HEK293 (cell line): ENCODE results near the gene COPA.
"Not testable (repeated sequence)": the region's sequence is repeated elsewhere in the genome, so short reads cannot be mapped to it uniquely, and the experiment has no call there.

Experiments
- CTCF ChIA-PET: fragments of 350-600 bp; formaldehyde crosslinking; extraction: SDS; loops from one replicate; lab custom pipeline; 2021; ENCODE audit warnings: antibody characterized with exemption; lab: Yijun Ruan, JAX
- POLR2A ChIA-PET: fragments of 300-600 bp; formaldehyde crosslinking; extraction: SDS; loops from one replicate; lab custom pipeline; 2020; ENCODE audit warnings: antibody characterized with exemption, inconsistent platforms; lab: Yijun Ruan, JAX
- H3K27ac ChIP-seq: fragments of 200-500 bp; sonication (Bioruptor generic); 2 replicates; pipeline ENCODE4 v1.5.1; 2014; ENCODE audit warnings: low read depth, low read length, control low read depth, inconsistent platforms; ENCODE audit errors: extremely low read depth
- H3K36me3 ChIP-seq, 2 experiments: fragments of 200-500 bp in 1 of 2; sonication (Bioruptor generic) in 1 of 2; 1 replicate in 1 of 2; 2 replicates in 1 of 2; pipeline ENCODE4 v1.5.1; 2014 to 2017; ENCODE audit warnings: inconsistent platforms in 2 of 2, low read length in 2 of 2; ENCODE audit not compliant: control insufficient read depth in 2 of 2, insufficient read depth in 1 of 2
- H3K4me1 ChIP-seq: fragments of 200-500 bp; sonication (Bioruptor generic); 2 replicates; pipeline ENCODE4 v1.5.1; 2014; ENCODE audit warnings: mild to moderate bottlenecking, low read length, inconsistent platforms; ENCODE audit not compliant: control insufficient read depth, insufficient read depth
- H3K4me3 ChIP-seq: 2 replicates; pipeline ENCODE4 v1.5.1; 2011; ENCODE audit warnings: low read depth, mild to moderate bottlenecking, control low read depth, low read length, moderate library complexity
- H3K9me3 ChIP-seq: fragments of 200-500 bp; sonication (Bioruptor generic); 2 replicates; pipeline ENCODE4 v1.5.1; 2014; ENCODE audit warnings: low read depth, low read length, inconsistent platforms; ENCODE audit not compliant: control insufficient read depth, insufficient read depth
- BCL11A ChIP-seq: fragments of 450-650 bp; formaldehyde crosslinking; IDR thresholded peaks from 2 replicates; pipeline ENCODE4 v1.5.1; 2016; ENCODE audit warnings: low read depth, missing biosample characterization, missing genetic modification characterization
- HIC1 ChIP-seq: fragments of 450-650 bp; formaldehyde crosslinking; IDR thresholded peaks from 2 replicates; pipeline ENCODE4 v1.5.1; 2016; ENCODE audit warnings: missing biosample characterization, missing genetic modification characterization
- HOXD13 ChIP-seq: sonication (generic); formaldehyde crosslinking; IDR thresholded peaks from 2 replicates; pipeline ENCODE4 v1.8.0; 2022; ENCODE audit warnings: missing genetic modification reagents, borderline replicate concordance
- KLF7 ChIP-seq: fragments of 450-650 bp; formaldehyde crosslinking; IDR thresholded peaks from 2 replicates; pipeline ENCODE4 v1.5.1; 2016; ENCODE audit warnings: missing biosample characterization, missing genetic modification characterization, borderline replicate concordance
- MEIS1 ChIP-seq: sonication (generic); formaldehyde crosslinking; IDR thresholded peaks from 2 replicates; pipeline ENCODE4 v1.8.1; 2022; ENCODE audit warnings: missing genetic modification reagents, mild to moderate bottlenecking, borderline replicate concordance
- PRDM4 ChIP-seq: fragments of 450-650 bp; formaldehyde crosslinking; IDR thresholded peaks from 2 replicates; pipeline ENCODE4 v1.5.1; 2017; ENCODE audit warnings: missing biosample characterization, missing genetic modification characterization
- RBAK ChIP-seq: fragments of 450-650 bp; formaldehyde crosslinking; IDR thresholded peaks from 2 replicates; pipeline ENCODE4 v1.5.1; 2016; ENCODE audit warnings: missing biosample characterization, missing genetic modification characterization
- SETDB1 ChIP-seq: IDR thresholded peaks from one replicate; pipeline ENCODE4 v1.6.1; 2017; ENCODE audit warnings: mild to moderate bottlenecking, low read length, moderate library complexity, mixed read lengths; ENCODE audit not compliant: insufficient read length
- SP3 ChIP-seq: fragments of 450-650 bp; formaldehyde crosslinking; IDR thresholded peaks from 2 replicates; pipeline ENCODE4 v1.5.1; 2016; ENCODE audit warnings: missing biosample characterization, missing genetic modification characterization
- ZBTB17 ChIP-seq: fragments of 450-650 bp; formaldehyde crosslinking; IDR thresholded peaks from 2 replicates; pipeline ENCODE4 v1.5.1; 2016; ENCODE audit warnings: missing biosample characterization, missing genetic modification characterization
- ZFP3 ChIP-seq: fragments of 450-650 bp; formaldehyde crosslinking; IDR thresholded peaks from 2 replicates; pipeline ENCODE4 v1.5.1; 2016; ENCODE audit warnings: low read depth, missing biosample characterization, missing genetic modification characterization
- ZNF133 ChIP-seq: fragments of 450-650 bp; formaldehyde crosslinking; IDR thresholded peaks from 2 replicates; pipeline ENCODE4 v1.5.1; 2016; ENCODE audit warnings: missing biosample characterization, missing genetic modification characterization
- ZNF146 ChIP-seq: fragments of 450-650 bp; formaldehyde crosslinking; IDR thresholded peaks from 2 replicates; pipeline ENCODE4 v1.5.1; 2016; ENCODE audit warnings: missing biosample characterization, missing genetic modification characterization
- ZNF169 ChIP-seq: fragments of 450-650 bp; formaldehyde crosslinking; IDR thresholded peaks from 2 replicates; pipeline ENCODE4 v1.5.1; 2016; ENCODE audit warnings: missing biosample characterization, missing genetic modification characterization
- ZNF24 ChIP-seq: fragments of 450-650 bp; formaldehyde crosslinking; IDR thresholded peaks from 2 replicates; pipeline ENCODE4 v1.5.1; 2016; ENCODE audit warnings: missing biosample characterization, missing genetic modification characterization
- ZNF354C ChIP-seq: fragments of 450-650 bp; formaldehyde crosslinking; IDR thresholded peaks from 2 replicates; pipeline ENCODE4 v1.5.1; 2016; ENCODE audit warnings: missing biosample characterization, missing genetic modification characterization, low read depth, borderline replicate concordance
- ZNF391 ChIP-seq: fragments of 450-650 bp; formaldehyde crosslinking; IDR thresholded peaks from 2 replicates; pipeline ENCODE4 v1.5.1; 2016; ENCODE audit warnings: low read depth, missing biosample characterization, missing genetic modification characterization, borderline replicate concordance
- ZNF660 ChIP-seq: fragments of 450-650 bp; IDR thresholded peaks from 2 replicates; pipeline ENCODE4 v1.5.1; 2018; ENCODE audit warnings: missing biosample characterization, mild to moderate bottlenecking, missing genetic modification characterization
- TF ChIP-seq, protein P1 (sequence below): IDR thresholded peaks from 2 replicates; pipeline ENCODE4 v1.6.1; 2011; ENCODE audit warnings: mild to moderate bottlenecking, low read depth, low read length, borderline replicate concordance
- TF ChIP-seq, protein P2 (sequence below): fragments of 450-650 bp; formaldehyde crosslinking; IDR thresholded peaks from 2 replicates; pipeline ENCODE4 v1.5.1; 2016; ENCODE audit warnings: missing biosample characterization, missing genetic modification characterization

The COPA gene

DNA sequence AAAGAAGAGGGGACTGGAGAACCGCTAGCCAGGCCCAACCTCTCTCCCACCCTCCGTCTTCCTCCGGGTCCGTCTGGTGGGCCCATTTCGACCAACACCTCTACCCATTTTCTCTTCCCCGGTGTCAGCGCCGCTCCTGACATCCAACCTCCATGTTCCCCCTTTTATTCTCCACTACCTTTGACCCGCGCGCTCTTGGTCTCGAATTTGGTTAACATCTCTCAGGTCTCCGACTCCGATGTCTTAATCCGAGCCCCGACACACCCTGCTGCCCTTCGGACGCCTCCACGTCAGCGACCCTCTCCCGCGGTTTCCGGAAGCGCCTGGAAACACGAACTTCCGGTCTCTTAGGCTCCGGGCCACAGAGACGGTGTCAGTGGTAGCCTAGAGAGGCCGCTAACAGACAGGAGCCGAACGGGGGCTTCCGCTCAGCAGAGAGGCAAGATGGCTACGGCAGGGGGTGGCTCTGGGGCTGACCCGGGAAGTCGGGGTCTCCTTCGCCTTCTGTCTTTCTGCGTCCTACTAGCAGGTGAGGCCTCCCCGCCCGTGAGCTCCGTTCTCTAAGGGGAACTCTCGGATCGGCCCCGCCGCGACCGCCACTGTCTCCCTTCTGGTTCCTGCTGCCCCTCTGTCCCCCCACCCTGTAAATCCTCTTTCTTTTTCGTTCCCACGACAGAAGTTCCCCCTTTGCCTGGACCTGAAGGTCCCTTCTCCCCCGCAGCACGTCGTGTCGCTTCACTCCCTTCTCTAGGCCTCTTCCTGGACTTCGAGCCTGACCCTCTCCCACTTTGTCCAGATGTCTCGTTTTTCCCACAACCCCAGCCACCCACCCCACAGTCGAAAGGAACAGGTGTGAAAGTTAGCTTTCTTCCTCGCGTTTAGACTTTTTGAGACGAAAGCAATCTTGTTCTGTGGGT, at the start of gene COPA, which contains the start of gene NCSTN (continued):
- TF ChIP-seq BCL11A (tag by site-specific recombination) (no peak), KLF7 (tag by site-specific recombination) (no peak), ZBTB17 (tag by site-specific recombination) (peak; percentile 76), RBAK (tag by site-specific recombination) (no peak), ZNF391 (tag by site-specific recombination) (no peak; the same call in 1 of the 2 replicates), ZNF354C (tag by site-specific recombination) (no peak), SP3 (peak; percentile 51), MEIS1 (CRISPR knock-in tag) (no peak), ZNF660 (tag by site-specific recombination) (peak; percentile 79), HOXD13 (CRISPR knock-in tag) (no peak), ZFP3 (tag by site-specific recombination) (no peak)
- TF ChIP-seq, protein P1, sequence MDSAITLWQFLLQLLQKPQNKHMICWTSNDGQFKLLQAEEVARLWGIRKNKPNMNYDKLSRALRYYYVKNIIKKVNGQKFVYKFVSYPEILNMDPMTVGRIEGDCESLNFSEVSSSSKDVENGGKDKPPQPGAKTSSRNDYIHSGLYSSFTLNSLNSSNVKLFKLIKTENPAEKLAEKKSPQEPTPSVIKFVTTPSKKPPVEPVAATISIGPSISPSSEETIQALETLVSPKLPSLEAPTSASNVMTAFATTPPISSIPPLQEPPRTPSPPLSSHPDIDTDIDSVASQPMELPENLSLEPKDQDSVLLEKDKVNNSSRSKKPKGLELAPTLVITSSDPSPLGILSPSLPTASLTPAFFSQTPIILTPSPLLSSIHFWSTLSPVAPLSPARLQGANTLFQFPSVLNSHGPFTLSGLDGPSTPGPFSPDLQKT, result peak; percentile 75; the same call in 1 of the 2 replicates

GRCh38 chr1:160388406-160388805, 45.4 kb upstream of the COPA start:
- ChIA-PET POLR2A (interaction anchor here (0.7 kb wide), 1 partner anchor 465 kb away, joined by 4 read pairs; no protein-coding TSS in a partner anchor), CTCF (interaction anchor here (0.6 to 1.0 kb wide), 3 partner anchors 28 to 66 kb away, joined by 3 read pairs; no protein-coding TSS in a partner anchor)

GRCh38 chr1:160384812-160385211, 41.8 kb upstream of the COPA start:
- TF ChIP-seq ZNF146 (tag by site-specific recombination), result peak; percentile 97
- TF ChIP-seq, all 188 proteins: peak for 1; not testable (repeated sequence) for 187
- H3K9me3 ChIP-seq, H3K4me3 ChIP-seq, H3K4me1 ChIP-seq, POLR2A ChIA-PET, H3K36me3 ChIP-seq, H3K27ac ChIP-seq: not testable (repeated sequence)
- CTCF ChIA-PET, result interaction anchor here (0.7 kb wide), 1 partner anchor 349 kb away, joined by 3 read pairs; no protein-coding TSS in a partner anchor

More at GRCh38 chr1:160388406-160388805, 45.4 kb upstream of the COPA start:
- H3K9me3 ChIP-seq, H3K36me3 ChIP-seq, H3K4me3 ChIP-seq, H3K27ac ChIP-seq, H3K4me1 ChIP-seq: not testable (repeated sequence)

DNA sequence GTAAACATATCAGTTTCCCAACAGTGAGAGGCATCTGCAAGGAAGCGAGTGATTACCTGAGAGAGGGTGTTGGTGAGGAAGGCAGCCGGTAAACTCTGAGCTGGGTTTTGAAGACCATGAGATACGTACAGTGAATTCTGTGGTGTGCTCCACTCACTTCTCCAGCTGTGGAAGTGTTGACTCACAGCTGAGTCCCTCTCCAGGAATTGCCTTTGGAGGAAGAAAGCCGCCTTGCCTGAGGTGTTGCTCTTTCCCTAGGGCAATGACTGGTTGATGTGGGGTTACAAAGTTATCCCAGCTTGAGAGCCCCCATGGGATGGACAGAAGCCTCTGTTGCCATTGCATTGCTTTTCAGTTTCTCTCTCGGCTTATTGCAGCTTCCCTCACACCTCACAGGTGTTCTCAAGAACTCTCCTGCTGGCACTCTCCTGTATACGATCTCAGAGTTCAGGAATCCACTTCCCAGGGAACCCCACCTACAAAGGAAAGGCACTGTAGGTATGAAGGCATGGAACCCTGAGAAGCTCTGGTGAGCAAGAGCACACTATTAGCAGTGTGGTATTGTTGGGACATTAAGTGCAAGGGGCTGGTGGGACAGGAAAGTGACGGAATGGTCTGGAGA, 34.6 kb upstream of the COPA start:
- Histone ChIP-seq H3K4me1 (no peaks in the 10 kb centered on the region), H3K36me3 (no peaks in the 10 kb centered on the region), H3K9me3 (no peaks in the 10 kb centered on the region), H3K4me3 (no peak overlapping the region), H3K27ac (no peak overlapping the region)
- POLR2A ChIA-PET, result interaction anchor here (1.2 kb wide), 1 partner anchor 23 kb away, joined by 6 read pairs; no protein-coding TSS in a partner anchor
- CTCF ChIA-PET, result interaction anchor here (0.6 to 8.9 kb wide), 26 partner anchors 10 to 327 kb away, joined by 3 to 175 read pairs (median 8); no protein-coding TSS in a partner anchor
- TF ChIP-seq SETDB1 (no peak), ZNF133 (no peak), HIC1 (tag by site-specific recombination) (no peak), PRDM4 (tag by site-specific recombination) (no peak), ZNF24 (tag by site-specific recombination) (no peak), ZNF169 (no peak)
- TF ChIP-seq, protein P2, sequence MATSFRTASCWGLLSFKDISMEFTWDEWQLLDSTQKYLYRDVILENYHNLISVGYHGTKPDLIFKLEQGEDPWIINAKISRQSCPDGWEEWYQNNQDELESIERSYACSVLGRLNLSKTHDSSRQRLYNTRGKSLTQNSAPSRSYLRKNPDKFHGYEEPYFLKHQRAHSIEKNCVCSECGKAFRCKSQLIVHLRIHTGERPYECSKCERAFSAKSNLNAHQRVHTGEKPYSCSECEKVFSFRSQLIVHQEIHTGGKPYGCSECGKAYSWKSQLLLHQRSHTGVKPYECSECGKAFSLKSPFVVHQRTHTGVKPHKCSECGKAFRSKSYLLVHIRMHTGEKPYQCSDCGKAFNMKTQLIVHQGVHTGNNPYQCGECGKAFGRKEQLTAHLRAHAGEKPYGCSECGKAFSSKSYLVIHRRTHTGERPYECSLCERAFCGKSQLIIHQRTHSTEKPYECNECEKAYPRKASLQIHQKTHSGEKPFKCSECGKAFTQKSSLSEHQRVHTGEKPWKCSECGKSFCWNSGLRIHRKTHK (tag by site-specific recombination), result no peak
